HG03442 (cell line): Measurements from ENCODE around the gene MALSU1.
A peak's percentile ranks its signal among the peaks of the same experiment; 100 is the strongest.

ENCODE experiments used
- ATAC-seq: cut with Tn5 transposase; IDR thresholded peaks from one replicate; pipeline ENCODE4 v1.9.1; 2021; ENCODE audit warnings: mild to moderate bottlenecking, moderate library complexity; ENCODE audit not compliant: unreplicated experiment

Gene MALSU1

DNA sequence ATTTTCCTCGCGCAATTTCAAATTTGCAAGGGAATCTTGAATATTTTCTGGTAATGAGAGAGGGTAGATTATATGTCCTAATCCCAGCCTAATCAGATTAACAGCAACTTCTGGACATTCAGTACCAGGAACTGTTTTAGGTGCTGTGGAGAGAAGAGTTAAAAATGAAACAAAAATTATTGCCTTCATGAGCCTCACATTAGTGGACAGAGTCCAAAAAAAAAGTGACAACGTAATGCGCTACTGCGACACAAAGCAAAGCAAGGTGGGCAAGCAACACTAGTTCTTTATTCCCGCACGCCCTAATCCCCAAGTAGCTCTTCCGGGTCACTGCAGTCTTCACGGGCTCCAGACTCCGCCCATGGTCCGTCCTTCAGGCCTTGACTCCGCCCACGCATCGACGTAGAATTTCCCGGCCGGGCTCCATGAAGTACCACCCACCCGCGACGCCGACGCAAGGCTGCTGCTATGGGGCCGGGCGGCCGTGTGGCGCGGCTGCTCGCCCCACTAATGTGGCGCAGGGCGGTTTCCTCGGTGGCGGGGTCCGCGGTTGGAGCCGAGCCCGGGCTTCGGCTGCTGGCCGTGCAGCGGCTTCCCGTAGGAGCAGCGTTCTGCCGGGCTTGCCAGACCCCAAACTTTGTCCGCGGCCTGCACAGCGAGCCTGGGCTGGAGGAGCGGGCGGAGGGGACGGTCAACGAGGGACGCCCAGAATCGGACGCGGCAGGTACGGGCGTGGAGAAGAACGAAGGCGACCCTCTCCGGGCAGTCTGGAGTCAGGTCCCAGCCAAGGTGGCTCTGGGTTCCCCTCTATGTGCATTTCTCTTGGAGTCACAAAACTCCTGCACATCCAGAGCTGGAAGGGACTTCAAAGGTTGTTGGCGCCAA lies at the start of gene MALSU1:
MALSU1 (plus strand) TSS at position 455 of the 885 bp plus-strand sequence; CDS start at position 469, 14 bp downstream.
- ATAC-seq: peak; percentile 99

GRCh38 chr7:23249486-23249885 lies 49.7 kb upstream of the MALSU1 start:
- ATAC-seq: no peak

DNA sequence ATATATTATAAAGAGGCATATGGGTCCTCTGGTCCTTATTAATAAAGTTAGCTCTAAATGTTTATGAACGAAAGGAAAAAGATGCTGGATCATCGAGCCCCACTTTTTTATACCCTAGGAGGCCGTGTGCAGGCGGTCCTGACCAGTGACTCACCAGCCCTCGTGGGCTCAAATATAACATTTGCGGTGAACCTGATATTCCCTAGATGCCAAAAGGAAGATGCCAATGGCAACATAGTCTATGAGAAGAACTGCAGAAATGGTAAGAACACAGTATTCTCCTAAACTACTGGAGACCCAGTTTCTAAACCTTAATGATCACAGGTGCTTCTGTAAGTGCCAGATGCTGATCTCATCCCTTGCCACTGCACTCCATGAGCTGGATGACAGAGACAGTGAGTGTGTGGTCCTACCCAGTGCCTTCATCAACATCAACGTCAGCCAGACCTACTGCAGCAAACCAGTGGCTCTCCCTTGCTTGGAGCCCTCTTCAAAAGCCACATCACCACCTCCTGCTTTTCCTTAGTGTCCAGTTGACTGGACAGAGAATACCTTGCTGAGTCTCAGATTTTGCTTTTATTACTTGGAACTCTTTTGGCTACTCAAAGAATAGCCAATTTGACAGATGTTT lies 45.0 kb upstream of the MALSU1 start:
- no peak for ATAC-seq

DNA sequence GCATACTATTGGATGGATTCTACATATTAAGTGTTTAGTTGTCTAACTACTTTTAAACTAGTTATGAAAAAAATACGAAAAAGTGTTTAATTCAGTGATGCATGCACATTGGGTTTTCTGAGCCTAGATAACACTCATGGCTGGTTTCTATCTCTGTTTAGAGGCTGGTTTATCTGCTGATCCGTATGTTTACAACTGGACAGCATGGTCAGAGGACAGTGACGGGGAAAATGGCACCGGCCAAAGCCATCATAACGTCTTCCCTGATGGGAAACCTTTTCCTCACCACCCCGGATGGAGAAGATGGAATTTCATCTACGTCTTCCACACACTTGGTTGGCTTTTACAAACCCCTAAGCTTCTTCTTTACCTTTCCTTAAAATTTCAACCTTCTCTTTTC lies 42.4 kb upstream of the MALSU1 start:
- no peak for ATAC-seq

DNA sequence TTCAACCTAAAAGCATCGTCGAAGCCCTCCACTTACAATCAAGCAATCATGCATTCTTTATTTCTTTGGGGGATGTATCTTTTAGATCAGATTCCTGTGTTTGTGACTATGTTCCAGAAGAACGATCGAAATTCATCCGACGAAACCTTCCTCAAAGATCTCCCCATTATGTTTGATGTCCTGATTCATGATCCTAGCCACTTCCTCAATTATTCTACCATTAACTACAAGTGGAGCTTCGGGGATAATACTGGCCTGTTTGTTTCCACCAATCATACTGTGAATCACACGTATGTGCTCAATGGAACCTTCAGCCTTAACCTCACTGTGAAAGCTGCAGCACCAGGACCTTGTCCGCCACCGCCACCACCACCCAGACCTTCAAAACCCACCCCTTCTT lies 38.8 kb upstream of the MALSU1 start:
- ATAC-seq: no peak

GRCh38 chr7:23261843-23262452 lies 37.2 kb upstream of the MALSU1 start:
- peak; percentile 77 for ATAC-seq

DNA sequence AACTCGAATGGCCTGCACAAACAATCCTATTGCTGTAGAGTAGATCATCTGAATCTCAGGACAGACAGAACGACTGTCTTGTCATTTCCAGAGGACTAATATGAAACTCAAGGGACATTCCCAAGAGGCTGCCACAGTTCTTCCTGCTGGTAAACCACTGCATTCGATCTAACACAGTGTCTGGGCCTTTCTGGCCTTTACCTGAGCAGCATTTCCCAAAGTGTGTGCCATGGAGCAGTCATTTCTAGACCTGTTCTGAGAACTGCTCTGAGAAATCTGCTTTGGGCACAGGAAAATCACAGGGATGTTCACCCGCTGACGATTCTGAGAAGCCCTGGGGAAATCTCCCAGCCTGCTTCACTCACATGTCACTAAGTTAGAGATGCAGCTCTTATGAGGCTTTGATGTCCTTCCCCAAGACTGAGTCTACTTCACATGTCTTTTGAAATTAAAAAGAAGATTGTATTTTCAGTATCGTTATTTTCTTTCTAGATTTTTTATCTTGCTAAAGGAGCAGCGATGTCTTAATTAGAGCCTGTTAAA lies 34.2 kb upstream of the MALSU1 start:
- ATAC-seq: peak; percentile 56

DNA sequence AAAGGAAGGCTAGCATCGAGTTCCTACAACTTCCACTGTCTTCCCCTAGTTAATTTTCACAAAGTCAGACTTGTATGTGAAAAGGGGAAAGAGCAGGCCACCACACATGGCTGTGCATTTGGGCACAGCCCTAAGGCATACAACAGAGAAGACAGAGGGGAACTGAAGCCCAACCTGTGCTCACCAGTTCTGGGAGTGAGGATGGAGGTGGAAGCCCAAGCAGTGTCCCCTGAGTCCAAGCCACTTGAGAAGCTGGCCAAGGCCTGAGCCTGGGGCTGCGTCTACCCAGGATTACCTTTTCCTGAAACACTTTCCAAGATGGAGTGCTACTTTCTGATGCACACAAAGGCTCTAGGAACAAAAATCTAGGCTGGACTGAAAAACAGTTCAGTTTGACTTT lies 32.2 kb upstream of the MALSU1 start:
- ATAC-seq: no peak

DNA sequence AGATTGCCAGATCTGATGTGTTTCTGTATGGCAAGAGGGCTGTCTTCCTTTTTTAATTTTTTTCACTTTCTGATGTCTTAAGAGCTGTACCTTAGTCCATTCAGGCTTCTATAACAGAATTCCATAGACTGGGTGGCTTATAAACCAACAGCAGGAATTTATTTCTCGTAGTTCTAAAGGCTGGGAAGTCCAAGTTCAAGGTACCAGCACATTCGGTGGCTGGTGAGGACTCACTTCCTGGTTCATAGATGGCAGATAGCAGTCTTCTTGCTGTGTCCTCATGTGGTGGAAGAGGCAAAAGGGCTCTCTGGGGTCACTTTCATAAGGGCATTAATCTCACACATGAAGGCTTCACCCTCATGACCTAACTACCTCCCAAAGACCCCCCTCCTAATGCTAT lies 31.8 kb upstream of the MALSU1 start:
- no peak for ATAC-seq

- no peak for ATAC-seq
These were observed 31.0 kb upstream of the MALSU1 start for GRCh38 chr7:23268167-23268566.

DNA sequence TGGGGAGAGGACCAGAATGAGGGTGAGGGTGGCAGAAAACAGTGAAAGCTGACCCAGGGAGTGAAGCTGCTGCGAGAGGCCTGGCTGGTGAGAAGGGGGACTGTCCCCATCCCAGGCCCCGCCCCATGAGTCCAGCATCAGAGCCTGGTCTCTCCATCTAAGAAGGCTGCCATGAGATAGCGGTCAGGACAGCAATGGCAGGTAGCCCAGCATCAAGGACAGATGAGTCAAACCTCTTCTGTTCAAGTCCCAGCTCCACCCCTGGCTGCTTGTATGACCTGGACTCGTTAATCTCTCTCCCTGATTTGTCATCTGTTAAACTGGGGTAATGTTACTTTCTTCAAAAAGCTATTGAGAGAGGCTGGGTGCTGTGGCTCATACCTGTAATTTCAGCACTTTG lies 30.4 kb upstream of the MALSU1 start:
- no peak for ATAC-seq

DNA sequence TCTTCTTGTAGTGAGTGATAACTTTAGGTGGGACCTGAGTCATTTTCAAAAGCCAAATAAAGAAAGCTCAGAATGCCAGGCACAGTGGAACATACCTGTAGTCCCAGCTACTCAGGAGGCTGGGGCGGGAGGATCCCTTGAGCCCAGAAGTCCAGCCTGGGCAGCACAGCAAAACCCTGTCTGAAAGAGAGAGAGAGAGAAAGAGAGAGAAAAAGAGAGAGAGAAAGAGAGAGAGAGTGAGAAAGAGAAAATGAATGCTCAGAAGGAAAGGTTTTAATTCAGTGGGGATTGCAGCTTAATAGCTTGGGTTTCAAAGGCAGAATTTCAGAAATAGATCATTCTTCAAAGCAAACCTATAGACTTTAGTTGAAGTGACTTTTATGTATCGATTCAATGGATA lies 26.9 kb upstream of the MALSU1 start:
- ATAC-seq: no peak

DNA sequence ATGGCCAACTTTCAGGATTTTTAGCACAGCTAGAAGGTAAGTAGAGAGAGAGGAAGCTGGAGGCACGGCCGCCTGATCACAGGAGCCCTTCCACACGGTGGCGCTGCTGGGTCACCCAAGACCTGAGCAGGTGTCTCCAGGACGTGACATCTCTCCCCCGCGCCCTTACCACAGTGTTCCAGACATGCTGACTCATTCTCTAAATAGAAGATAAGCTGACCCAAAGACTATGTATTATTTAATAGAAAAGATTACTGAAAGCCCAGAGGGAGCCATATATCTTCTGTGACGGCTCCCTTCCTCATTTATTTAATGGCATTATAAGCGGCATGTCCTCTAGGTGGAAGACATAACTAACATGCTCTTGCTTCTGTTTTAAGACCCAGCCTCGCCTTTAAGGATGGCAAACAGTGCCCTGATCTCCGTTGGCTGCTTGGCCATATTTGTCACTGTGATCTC lies 26.0 kb upstream of the MALSU1 start:
- ATAC-seq: peak; percentile 97

DNA sequence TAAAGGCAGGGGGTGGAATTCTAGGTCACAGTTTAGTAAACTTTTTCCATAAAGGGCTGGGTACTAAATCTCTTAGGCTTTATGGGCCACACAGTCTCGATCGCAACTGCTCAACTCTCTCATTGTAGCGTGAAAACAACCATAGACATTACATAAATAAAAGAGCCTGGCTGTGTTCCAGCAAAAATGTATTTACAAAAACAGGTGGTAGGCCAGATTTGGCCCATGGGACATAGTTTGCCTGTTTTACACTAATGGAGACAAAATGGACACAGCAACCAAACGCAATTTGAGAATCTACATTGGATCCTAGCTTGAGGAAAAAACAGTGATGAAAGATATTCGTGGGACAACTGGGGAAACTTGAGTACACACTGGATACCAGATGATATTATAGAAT lies 23.2 kb upstream of the MALSU1 start:
- ATAC-seq: no peak

DNA sequence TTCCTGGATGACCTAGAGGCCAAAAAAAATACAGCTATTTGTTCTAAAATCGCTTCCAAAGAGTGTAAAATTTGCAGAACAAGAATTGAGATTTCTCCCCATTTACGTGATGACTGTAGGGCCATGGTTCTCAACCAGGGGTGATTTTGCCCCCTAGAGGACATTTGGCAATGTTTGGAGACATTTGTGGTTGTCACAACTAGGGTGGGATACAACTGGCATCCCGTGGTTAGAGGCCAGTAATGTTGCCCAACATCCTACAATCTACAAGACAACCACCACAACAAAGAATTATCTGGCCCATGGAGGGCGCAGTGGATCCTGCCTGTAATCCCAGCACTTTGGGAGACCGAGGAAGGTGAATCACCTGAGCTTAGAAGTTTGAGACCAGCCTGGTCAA lies 22.8 kb upstream of the MALSU1 start:
- no peak for ATAC-seq

GRCh38 chr7:23276947-23277346 lies 22.2 kb upstream of the MALSU1 start:
- no peak for ATAC-seq

DNA sequence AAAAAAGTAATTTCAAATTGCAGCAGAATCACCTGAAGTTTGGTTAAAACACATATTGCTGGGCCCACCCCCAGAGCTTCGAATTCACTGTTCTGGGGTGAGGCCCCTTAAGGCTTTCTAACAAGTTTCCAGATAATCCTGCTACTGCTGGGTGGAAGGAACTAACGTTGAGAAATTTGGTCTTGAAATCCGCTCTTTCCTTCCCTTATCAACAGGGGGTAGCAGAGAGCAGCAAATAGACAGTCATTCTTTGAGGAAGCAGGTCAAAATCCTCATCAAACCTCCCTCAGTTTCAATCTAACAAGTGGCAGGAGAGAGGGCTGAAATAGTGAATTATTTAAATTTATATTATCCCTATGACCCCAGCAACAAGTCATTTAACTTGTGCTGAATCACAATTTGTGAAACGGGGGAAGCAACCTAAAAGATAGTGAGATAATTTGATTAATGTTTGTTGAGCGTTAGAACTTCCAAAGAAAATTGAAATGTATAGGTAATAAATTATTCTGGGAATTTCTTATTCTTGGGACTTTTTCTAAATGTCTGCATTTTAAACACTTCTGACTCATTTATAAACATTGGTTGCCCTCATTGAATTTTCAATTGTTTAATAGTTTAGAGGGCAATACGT lies 21.7 kb upstream of the MALSU1 start:
- no peak for ATAC-seq

GRCh38 chr7:23279819-23280525 lies 19.2 kb upstream of the MALSU1 start:
- ATAC-seq: no peak

- no peak for ATAC-seq
These were observed 16.1 kb upstream of the MALSU1 start for GRCh38 chr7:23283086-23283485.

- ATAC-seq: no peak
These were observed 14.3 kb upstream of the MALSU1 start for GRCh38 chr7:23284871-23285270.
